Right hindlimb (tissue), 1 donor: ENCODE results near the gene L3MBTL4.

Experiments
- DNase-seq: peaks from one replicate; pipeline ENCODE4 v3.0.0-alpha.2; 2018

L3MBTL4 gene

GRCh38 chr18:6362559-6363129 lies 52.1 kb downstream of the L3MBTL4 start:
- DNase-seq: no peak

- DNase-seq: no peak
Observed at GRCh38 chr18:6357668-6358067, 57.0 kb downstream of the L3MBTL4 start.

GRCh38 chr18:6355789-6356589 lies 58.7 kb downstream of the L3MBTL4 start:
- no peak for DNase-seq

GRCh38 chr18:6352275-6352674 lies 62.4 kb downstream of the L3MBTL4 start:
- no peak for DNase-seq

DNA sequence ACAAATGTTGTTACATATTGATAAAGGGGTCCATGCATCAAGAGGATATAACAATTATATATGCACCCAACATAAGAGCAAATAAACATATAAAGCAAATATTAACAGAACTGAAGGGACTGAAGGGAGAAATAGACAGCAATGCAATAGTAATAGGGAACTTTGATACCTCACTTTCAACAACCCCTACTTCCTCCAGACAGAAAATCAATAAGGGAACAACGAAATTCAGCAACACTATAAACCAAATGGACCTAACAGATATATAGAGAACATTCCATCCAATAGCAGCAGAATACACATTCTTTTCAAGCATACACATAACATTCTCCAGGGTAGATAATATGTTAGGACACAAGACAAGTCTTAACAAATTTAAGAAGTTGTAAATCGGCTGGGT lies 71.7 kb downstream of the L3MBTL4 start:
- DNase-seq: no peak

GRCh38 chr18:6341709-6342108 lies 73.0 kb downstream of the L3MBTL4 start:
- DNase-seq: no peak

DNA sequence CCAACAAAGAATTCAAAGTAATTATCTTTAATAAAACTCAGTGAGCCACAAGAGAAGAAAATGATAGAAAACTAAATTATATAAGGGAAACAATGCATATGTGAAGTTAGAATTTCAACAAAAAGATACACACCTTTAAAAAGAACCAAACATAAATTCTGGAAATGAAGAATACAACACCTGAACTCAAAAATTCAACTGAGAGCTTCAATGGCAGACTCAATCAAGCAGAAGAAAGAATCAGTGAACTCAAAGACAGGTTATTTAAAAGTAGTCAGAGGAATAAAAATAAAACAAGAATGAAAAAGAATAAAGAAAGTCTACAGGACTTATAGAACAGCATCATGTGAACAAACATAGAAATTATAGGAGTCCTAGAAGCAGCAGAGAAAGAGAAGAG lies 73.4 kb downstream of the L3MBTL4 start:
- no peak for DNase-seq

DNA sequence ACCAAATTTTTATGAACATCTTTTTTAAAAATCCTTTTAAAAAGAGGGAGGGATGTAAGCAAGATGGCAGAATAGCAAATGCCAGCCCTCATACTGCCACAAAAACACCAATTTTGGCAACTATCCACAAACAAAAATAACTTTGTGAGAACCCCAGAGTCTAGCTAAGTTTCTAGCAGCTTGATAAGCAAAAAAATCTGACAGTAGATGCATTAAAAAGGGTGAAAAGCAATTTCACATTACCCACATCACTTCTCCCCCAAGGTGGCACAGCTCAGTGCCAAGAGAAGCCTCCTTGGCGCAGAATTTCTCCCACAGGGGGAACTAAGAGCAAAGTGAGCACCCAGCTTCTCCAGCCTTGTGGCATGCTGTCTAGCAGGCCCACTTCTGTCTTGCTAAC lies 74.6 kb downstream of the L3MBTL4 start:
- no peak for DNase-seq

DNA sequence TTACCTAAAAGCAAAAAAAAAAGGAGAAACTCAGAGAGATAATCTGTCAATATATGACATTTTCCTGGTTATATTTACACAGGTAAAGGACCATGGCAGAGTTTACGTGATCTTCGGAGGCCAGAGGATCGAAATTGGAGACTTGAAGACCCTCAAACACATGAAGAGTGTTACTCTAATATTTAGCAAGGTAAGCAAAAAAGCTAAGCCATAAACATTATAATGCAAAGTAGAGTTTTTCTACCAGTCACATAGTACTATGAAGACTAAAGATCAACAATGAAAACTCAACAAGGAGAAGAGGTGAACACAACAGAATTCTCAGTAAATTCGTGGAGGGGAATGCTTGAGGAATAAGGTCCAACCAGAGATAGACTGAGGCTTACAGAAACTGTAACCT lies 78.5 kb downstream of the L3MBTL4 start:
- DNase-seq: no peak

DNA sequence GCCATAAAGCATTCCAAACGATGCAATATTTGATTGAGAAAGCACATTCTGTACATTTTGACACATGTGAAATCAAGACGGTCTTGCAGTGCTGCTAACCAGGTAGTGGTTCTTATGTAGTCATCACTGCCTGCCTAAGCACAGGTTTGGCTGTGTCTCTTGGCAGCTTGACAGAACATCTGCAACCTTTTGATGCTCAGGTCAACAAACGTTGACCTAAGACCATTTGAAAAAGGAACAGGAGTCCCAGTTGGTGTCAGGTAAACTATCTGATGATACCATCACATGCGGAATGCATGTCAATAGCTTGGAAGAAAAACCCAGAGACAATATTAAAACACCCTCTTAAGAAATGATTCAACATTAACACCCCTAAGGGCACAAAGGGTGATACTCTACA lies 80.7 kb downstream of the L3MBTL4 start:
- no peak for DNase-seq

- no peak for DNase-seq
Observed at GRCh38 chr18:6331872-6332271, 82.8 kb downstream of the L3MBTL4 start.

DNA sequence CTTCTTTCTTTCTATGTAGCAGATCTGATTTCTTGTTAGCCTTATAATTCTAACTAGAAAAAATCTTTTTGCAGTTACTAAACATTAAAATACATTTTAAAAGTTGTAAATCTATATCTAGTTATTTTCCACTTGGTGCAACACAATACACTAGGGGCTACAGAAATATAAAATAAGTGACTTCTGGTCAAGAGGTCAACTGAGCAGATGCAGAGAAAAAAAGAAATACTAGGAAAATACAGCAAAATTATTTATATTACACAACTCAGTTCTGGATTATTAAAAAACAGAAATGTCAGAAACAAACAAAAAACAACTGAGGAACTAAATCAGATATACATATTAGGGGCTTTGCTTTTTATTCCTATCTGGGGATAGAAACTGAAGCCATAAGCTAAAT lies 83.9 kb downstream of the L3MBTL4 start:
- no peak for DNase-seq

GRCh38 chr18:6328621-6329010 lies 86.1 kb downstream of the L3MBTL4 start:
- DNase-seq: peak; percentile 61

DNA sequence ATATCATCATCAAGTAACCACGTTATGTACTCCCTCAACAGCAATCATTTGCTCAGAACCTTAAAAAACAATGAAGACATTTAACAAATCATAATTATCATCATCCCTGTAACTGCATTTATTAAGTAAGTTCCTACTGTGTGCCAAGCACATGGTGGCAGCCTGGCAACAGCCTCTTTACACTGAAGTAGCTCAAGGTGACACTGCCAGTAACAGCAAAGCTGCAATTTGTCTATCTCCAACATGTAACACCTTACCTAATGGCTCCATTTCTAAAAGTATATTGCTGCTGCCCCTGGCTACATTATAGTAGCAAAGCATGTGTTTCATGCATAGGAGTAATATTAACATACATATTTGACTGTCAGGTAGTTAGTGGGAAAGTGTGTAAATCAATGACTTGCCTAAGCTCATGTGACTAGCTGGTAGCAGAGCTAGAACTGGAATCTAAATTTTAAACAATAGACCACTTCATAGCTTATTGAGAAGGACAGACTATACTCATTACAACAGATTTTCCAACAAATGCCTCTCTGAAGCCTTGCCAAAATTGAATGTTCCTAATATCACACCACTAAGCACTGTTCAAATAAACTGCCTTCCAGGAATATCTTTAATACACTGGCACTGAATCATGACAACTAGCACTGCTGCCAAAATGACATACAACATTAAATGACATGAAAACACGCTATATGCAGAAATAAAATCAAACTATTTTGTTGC lies 86.7 kb downstream of the L3MBTL4 start:
- DNase-seq: no peak

GRCh38 chr18:6327485-6327884 lies 87.2 kb downstream of the L3MBTL4 start:
- no peak for DNase-seq

GRCh38 chr18:6326566-6326965 lies 88.1 kb downstream of the L3MBTL4 start:
- no peak for DNase-seq

- no peak for DNase-seq
Observed at GRCh38 chr18:6323319-6323889, 91.3 kb downstream of the L3MBTL4 start.

DNA sequence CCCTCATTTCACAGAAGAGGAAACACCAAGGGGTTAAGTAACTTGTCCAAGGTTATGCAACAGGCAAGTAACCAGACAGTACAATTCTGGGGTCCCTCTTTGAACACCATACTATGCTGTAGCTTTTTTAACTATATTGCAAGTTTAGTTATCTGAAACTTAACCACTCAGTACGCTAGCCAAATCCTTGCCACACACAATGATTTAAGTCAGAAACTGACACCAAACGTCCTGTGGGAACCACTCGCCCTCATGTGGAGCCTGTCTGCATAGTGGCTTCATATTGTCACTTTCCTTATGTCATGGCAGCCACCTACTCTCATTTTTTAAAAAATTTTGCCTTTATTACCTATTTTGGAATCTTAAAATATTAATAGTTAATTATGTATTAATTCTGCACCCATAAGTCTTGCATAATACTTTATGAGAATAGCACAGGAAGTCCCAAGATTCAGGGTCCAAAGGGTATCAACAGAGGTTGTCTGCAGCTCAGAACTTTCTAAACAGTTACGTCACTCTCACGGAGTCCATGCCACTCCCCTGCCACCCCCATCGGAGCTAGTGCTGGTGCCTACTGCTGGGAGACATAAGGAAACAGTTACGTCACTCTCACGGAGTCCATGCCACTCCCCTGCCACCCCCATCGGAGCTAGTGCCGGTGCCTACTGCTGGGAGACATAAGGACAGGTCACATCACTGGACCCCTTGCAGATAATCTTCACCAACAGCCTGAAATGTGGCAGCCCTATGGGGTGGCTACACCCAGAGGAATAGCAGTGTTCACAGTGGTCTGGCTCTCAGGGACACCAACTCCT lies 99.0 kb downstream of the L3MBTL4 start:
- DNase-seq: no peak

DNA sequence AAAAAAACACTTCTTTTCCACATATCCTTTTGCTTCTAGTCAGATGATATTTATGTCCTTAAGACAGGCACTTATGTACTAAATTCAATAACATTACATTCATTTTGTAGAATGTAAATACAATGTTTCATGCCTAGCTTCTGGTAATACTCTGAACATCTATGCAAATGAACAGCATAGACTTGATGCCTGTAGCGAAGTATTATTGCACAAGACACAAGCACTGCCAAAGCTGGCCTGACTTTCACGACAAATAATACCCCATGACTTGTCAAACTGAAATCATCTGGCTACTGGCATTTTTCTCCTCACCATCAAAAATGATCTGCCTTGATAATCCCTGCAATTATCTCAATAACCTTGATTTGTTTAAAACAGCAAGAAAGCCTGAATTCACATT lies 101.3 kb downstream of the L3MBTL4 start:
- DNase-seq: no peak

GRCh38 chr18:6311456-6312215 lies 103.1 kb downstream of the L3MBTL4 start:
- no peak for DNase-seq

GRCh38 chr18:6310714-6311113 lies 104.0 kb downstream of the L3MBTL4 start:
- DNase-seq: no peak

GRCh38 chr18:6297875-6298274 lies 116.8 kb downstream of the L3MBTL4 start:
- no peak for DNase-seq
